ENCODE measurements around the gene CUEDC1. TPM values are rescaled to one million over a fixed set of nuclear protein-coding genes. Genes with fewer than 3 reads are reported as not detected.

Gene CUEDC1
- polyA plus RNA-seq, 2 of the 4 experiments (the other 2 are of a cell fraction), result 44.3 to 90.6 TPM

- TF ChIP-seq KDM1A (IDR thresholded peaks at IDR 0.05; ENCODE audit: low read depth), result no peak
- no peak for TF ChIP-seq ZSCAN20 (CRISPR knock-in tag; IDR thresholded peaks at IDR 0.05)
Measured at GRCh38 chr17:57944908-57945307, 10.3 kb downstream of the CUEDC1 start (continued).

- ATAC-seq (no peak), FAIRE-seq (no peak), DNase-seq (ENCODE audit: low read depth in 1 of 2, low spot score in 1 of 2) (no peak)
- ChIA-PET POLR2A (interaction anchor here (0.9 to 2.5 kb wide), 2 partner anchors 9 to 32 kb away, joined by 3 to 10 read pairs; no protein-coding TSS in a partner anchor), CTCF (interaction anchor here (0.9 to 26.8 kb wide), 10 partner anchors 5 to 85 kb away, joined by 3 to 386 read pairs (median 81); partner anchors contain the start of gene CUEDC1)
- H3K4me2 ChIP-seq, result peak overlapping the region; percentile 55
- WGBS (ENCODE audit: missing lambda C conversion rate), result 65% methylated on average over 3 of the region's 3 CpGs
- peaks cover 92% of the 10 kb centered on the region for H3K4me1 ChIP-seq
- H3K4me3 ChIP-seq, result no peak overlapping the region
- peak overlapping the region; percentile 56 to 78 for H3K27ac ChIP-seq
- H3K9me3 ChIP-seq, result no peaks in the 10 kb centered on the region
- no peak for TF ChIP-seq CBX2 (IDR thresholded peaks at IDR 0.05; ENCODE audit: borderline replicate concordance, low read depth)
- no peak for TF ChIP-seq MAFK (IDR thresholded peaks at IDR 0.05; ENCODE audit: partially characterized antibody)
- TF ChIP-seq MAX (IDR thresholded peaks at IDR 0.05), result no peak
- no peak for TF ChIP-seq ZFP36 (IDR thresholded peaks at IDR 0.05; ENCODE audit: borderline replicate concordance, partially characterized antibody)
- TF ChIP-seq REST (IDR thresholded peaks at IDR 0.05), result no peak
- no peak for TF ChIP-seq JUN (IDR thresholded peaks at IDR 0.05)
- no peak for TF ChIP-seq TP53 (CRISPR knock-in tag; IDR thresholded peaks at IDR 0.05)
- no peak for TF ChIP-seq ESRRA (IDR thresholded peaks at IDR 0.05; ENCODE audit: borderline replicate concordance, low read length)
- no peak for TF ChIP-seq HMGXB4 (CRISPR knock-in tag; IDR thresholded peaks at IDR 0.05; ENCODE audit: borderline replicate concordance)
- TF ChIP-seq, protein P1, sequence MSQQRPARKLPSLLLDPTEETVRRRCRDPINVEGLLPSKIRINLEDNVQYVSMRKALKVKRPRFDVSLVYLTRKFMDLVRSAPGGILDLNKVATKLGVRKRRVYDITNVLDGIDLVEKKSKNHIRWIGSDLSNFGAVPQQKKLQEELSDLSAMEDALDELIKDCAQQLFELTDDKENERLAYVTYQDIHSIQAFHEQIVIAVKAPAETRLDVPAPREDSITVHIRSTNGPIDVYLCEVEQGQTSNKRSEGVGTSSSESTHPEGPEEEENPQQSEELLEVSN (IDR thresholded peaks at IDR 0.05; ENCODE audit: borderline replicate concordance, low read depth), result no peak
- TF ChIP-seq FOSL2 (IDR thresholded peaks at IDR 0.05), result no peak
- no peak for TF ChIP-seq FOSL2 (CRISPR knock-in tag; IDR thresholded peaks at IDR 0.05)
- TF ChIP-seq RCOR1 (IDR thresholded peaks at IDR 0.05; ENCODE audit: low read depth, low read length), result no peak
Measured at GRCh38 chr17:57943645-57944044, 11.6 kb downstream of the CUEDC1 start.

DNA sequence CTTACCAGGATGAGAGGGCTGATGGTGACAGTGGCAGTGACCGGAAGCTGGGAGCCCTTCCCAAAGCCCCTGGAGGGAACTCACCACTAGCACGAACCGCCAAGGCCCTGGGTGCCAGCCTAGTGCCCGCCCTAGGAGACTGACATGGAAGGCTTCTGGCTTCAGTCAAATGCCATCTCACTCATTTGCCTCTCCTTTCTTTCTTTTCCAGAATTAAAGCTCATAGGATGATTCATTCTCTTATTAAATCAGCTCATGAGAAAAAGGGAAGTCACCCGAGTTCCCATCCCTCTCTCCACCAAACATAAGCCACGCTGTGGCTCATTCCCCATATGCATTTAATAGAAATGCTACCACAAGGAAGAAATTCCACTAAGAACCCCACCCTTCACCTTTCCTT is 12.1 kb downstream of the CUEDC1 start:
- peak overlapping the region; percentile 55 for H3K4me2 ChIP-seq
- H3K27ac ChIP-seq, result peak overlapping the region; percentile 56 to 78
- CTCF ChIA-PET, result interaction anchor here (1.3 to 26.8 kb wide), 8 partner anchors 4 to 84 kb away, joined by 5 to 386 read pairs (median 114); partner anchors contain the start of gene CUEDC1
- no peak for FAIRE-seq
- no peak for ATAC-seq
- no peak overlapping the region for H3K4me3 ChIP-seq
- no peaks in the 10 kb centered on the region for H3K9me3 ChIP-seq
- 67% methylated on average over 6 of the region's 6 CpGs for WGBS (ENCODE audit: missing lambda C conversion rate)
- TF ChIP-seq FOXS1 (CRISPR knock-in tag; IDR thresholded peaks at IDR 0.05), result no peak
- TF ChIP-seq HMGXB4 (CRISPR knock-in tag; IDR thresholded peaks at IDR 0.05; ENCODE audit: borderline replicate concordance), result no peak
- TF ChIP-seq FOSL2 (IDR thresholded peaks at IDR 0.05), result no peak
- TF ChIP-seq FOSL2 (CRISPR knock-in tag; IDR thresholded peaks at IDR 0.05), result peak; percentile 8; the same call in 1 of the 2 replicates
- no peak for TF ChIP-seq NFE2L2 (conservative IDR thresholded peaks at IDR 0.05; ENCODE audit: low read length)
- no peak for TF ChIP-seq RCOR1 (IDR thresholded peaks at IDR 0.05; ENCODE audit: low read depth, low read length)
- TF ChIP-seq, protein P1 (IDR thresholded peaks at IDR 0.05; ENCODE audit: borderline replicate concordance, low read depth), result no peak
- TF ChIP-seq GATA3 (IDR thresholded peaks at IDR 0.05; ENCODE audit: borderline replicate concordance), result 0 out of 2 replicates have a peak, but pooled peaks have one; percentile 18
- H3K4me1 ChIP-seq, result peaks cover 94% of the 10 kb centered on the region
- DNase-seq (ENCODE audit: low read depth in 1 of 2, low spot score in 1 of 2), result no peak
- POLR2A ChIA-PET, result interaction anchor here (2.5 kb wide), 1 partner anchor 8 kb away, joined by 10 read pairs; no protein-coding TSS in a partner anchor
